ENCODE data around the gene PCDHGA9. TPM values are rescaled to one million over a fixed set of nuclear protein-coding genes. Genes with fewer than 3 reads are reported as not detected.

PCDHGA9 gene
- total and polyA plus RNA-seq, 2 of the 8 experiments (the other 6 are each of a cell fraction or from before 2014, with no cell fraction given), result 0.79 to 1.1 TPM

GRCh38 chr5:141437221-141437620 lies 34.6 kb downstream of the PCDHGA9 start:
- no peak overlapping the region for H2AK5ac ChIP-seq (ENCODE audit: low read depth, low read length)
- H3K18ac ChIP-seq (ENCODE audit: extremely low read depth, low read length), result no peak overlapping the region
- H2BK120ac ChIP-seq (replicated peaks; ENCODE audit: low read depth, low read length), result no peak overlapping the region
- peaks cover 0 to 2% of the 10 kb centered on the region in 2 experiments for H4K20me1 ChIP-seq (replicated peaks in 1 of 2; ENCODE audit: control insufficient read depth in 1 of 2, insufficient read depth in 2 of 2, low read length in 2 of 2)
- no peaks in the 10 kb centered on the region for H3K23me2 ChIP-seq (ENCODE audit: low read depth, low read length)
- no peak overlapping the region for H4K91ac ChIP-seq (replicated peaks; ENCODE audit: insufficient read length, low read length)
- DNase-seq (ENCODE audit: low read depth in 1 of 2, low spot score in 2 of 2), result no peak
- H3K56ac ChIP-seq (replicated peaks; ENCODE audit: insufficient read length, low read depth, low read length), result no peak overlapping the region
- no peak overlapping the region for H2BK12ac ChIP-seq (ENCODE audit: low read depth, low read length)
- no peak for FAIRE-seq
- ChIA-PET POLR2A (ENCODE audit: partially characterized antibody) (no interaction called here), CTCF (ENCODE audit: partially characterized antibody) (interaction anchor here (1.0 to 4.9 kb wide), 15 partner anchors 16 to 650 kb away, joined by 3 to 22 read pairs (median 4); partner anchors contain the start of genes PCDHB14, PCDHGA10, PCDHGA11 and PCDHGA9)
- no peak overlapping the region for H3K4me2 ChIP-seq (ENCODE audit: insufficient read depth in 1 of 2, low read depth in 2 of 2, low read length in 2 of 2)
- H3K14ac ChIP-seq (ENCODE audit: insufficient read length), result no peak overlapping the region
- H3K4me3 ChIP-seq (ENCODE audit: extremely low read depth in 1 of 4, insufficient read depth in 2 of 4, low read depth in 3 of 4, low read length in 4 of 4), result no peak overlapping the region
- no peaks in the 10 kb centered on the region for H3K27me3 ChIP-seq (replicated peaks in 1 of 4; ENCODE audit: control insufficient read depth in 3 of 4, extremely low read depth in 1 of 4, insufficient read depth in 3 of 4, low read length in 3 of 4)
- H4K5ac ChIP-seq (ENCODE audit: insufficient read length, low read depth, low read length), result no peak overlapping the region
- H3K36me3 ChIP-seq (ENCODE audit: control insufficient read depth in 2 of 4, insufficient read depth in 4 of 4, low read length in 3 of 4), result no peaks in the 10 kb centered on the region
- peaks cover 2 to 16% of the 10 kb centered on the region in 2 experiments; a peak in 2 of 4 replicates for H3K9me3 ChIP-seq (ENCODE audit: insufficient read depth in 2 of 2, low read depth in 1 of 2, low read length in 1 of 2)
- H3K79me1 ChIP-seq (ENCODE audit: low read depth, low read length), result no peaks in the 10 kb centered on the region
- H3K27ac ChIP-seq (ENCODE audit: low read depth, low read length), result no peak overlapping the region
- no peak overlapping the region for H2AFZ ChIP-seq (ENCODE audit: low read length)
- no peak overlapping the region for H3K4ac ChIP-seq (replicated peaks; ENCODE audit: insufficient read length, low read depth, low read length)
- H2BK20ac ChIP-seq (ENCODE audit: low read length), result no peak overlapping the region
- no peaks in the 10 kb centered on the region for H3K79me2 ChIP-seq (ENCODE audit: control insufficient read depth in 1 of 2, insufficient read depth in 2 of 2, low read length in 2 of 2)
- WGBS, 2 experiments (ENCODE audit: extremely low coverage in 1 of 2, insufficient coverage in 1 of 2, insufficient read length in 1 of 2, insufficient replicate concordance in 2 of 2, low coverage in 1 of 2, low lambda C conversion rate in 2 of 2, missing lambda C conversion rate in 1 of 2), result 88% methylated on average over 2 of the region's 2 CpGs; no CpG with 5 or more reads in 1 of the 2 experiments
- no peak overlapping the region for H2BK5ac ChIP-seq (ENCODE audit: low read depth, low read length)
- H4K8ac ChIP-seq (ENCODE audit: extremely low read depth, insufficient read depth, low read length), result no peak overlapping the region
- TF ChIP-seq JUN (IDR thresholded peaks at IDR 0.05; ENCODE audit: low read depth, low read length) (no peak), TCF12 (IDR thresholded peaks at IDR 0.05; ENCODE audit: low read depth, low read length) (no peak), POLR2AphosphoS5 (IDR thresholded peaks at IDR 0.05; ENCODE audit: low read depth, low read length) (no peak), MAFK (IDR thresholded peaks at IDR 0.05; ENCODE audit: low read depth, low read length) (no peak), RBBP5 (IDR thresholded peaks at IDR 0.05; ENCODE audit: borderline replicate concordance, low read depth, low read length) (no peak), SUZ12 (IDR thresholded peaks at IDR 0.05; ENCODE audit: low read length) (no peak), POLR2A (IDR thresholded peaks at IDR 0.05; ENCODE audit: control extremely low read depth in 1 of 2, low read depth in 2 of 2, low read length in 2 of 2) (no peak), SAP30 (IDR thresholded peaks at IDR 0.05; ENCODE audit: insufficient read depth, insufficient replicate concordance, low read length) (no peak), CHD1 (IDR thresholded peaks at IDR 0.05; ENCODE audit: low read depth, low read length) (no peak), RFX5 (IDR thresholded peaks at IDR 0.05; ENCODE audit: borderline replicate concordance, low read depth, low read length) (no peak)
- no peak overlapping the region for H3K23ac ChIP-seq (ENCODE audit: insufficient read length)
- H3K9ac ChIP-seq (replicated peaks in 1 of 4; ENCODE audit: extremely low read depth in 1 of 4, low read depth in 3 of 4, low read length in 3 of 4), result no peak overlapping the region
- no peaks in the 10 kb centered on the region for H3K4me1 ChIP-seq (replicated peaks in 1 of 4; ENCODE audit: control insufficient read depth in 3 of 4, insufficient read depth in 4 of 4, low read length in 3 of 4)
- H2BK15ac ChIP-seq (ENCODE audit: low read length), result no peak overlapping the region

Data from H1 (cell line).